ENCODE data around the gene SAMD3. TPM values are rescaled to one million over a fixed set of nuclear protein-coding genes. Genes with fewer than 3 reads are reported as not detected.

Gene SAMD3
- total and polyA plus RNA-seq, 4 donors: 0.08 to 4.3 (median 1.2) TPM

DNA sequence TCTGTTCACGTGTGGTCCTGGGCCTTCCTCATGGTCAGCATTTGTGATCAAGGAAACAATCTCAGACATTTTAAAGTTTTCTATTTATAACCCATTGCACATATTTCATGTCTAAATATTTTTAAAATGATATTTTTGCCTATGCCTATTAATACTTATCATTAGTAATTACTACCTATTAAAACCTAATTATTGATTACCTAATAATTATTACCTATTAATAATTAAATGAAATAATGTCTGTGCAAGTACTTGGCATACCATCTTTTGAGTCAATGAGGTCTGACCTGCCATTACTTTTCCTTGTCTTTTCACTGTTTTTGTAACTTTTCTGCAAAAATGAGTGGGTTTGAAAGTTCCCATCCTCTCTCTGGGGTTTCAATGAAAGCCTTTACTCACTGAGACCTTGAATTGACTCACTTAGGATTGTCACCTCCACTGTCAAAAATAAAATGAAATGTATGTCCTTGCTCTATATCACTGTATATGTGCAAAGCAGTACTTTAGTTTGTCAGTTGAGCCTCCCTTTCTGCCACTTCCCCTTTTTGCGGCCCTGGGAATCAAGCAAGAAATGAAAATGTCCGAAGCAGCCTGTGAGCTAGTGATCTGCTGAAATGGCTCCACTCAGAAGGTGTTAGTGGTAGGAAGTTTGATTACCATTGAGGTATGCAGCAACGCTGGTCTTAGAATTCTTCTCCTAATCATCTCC lies 116.6 kb downstream of the SAMD3 start:
- Histone ChIP-seq H3K4me1 (ENCODE audit: control insufficient read depth in 4 of 4, insufficient read depth in 4 of 4, low read length in 3 of 4) (no peaks in the 10 kb centered on the region), H3K36me3 (ENCODE audit: control insufficient read depth in 4 of 4, insufficient read depth in 3 of 4, low read depth in 1 of 4, low read length in 3 of 4) (peaks cover 0 to 9% (median 2%) of the 10 kb centered on the region in 4 donors), H3K9me3 (ENCODE audit: control insufficient read depth in 4 of 4, low read length in 3 of 4) (no peaks in the 10 kb centered on the region), H3K27me3 (ENCODE audit: control insufficient read depth in 4 of 4, insufficient read depth in 4 of 4, low read length in 3 of 4) (no peaks in the 10 kb centered on the region), H3K27ac (ENCODE audit: low read depth in 1 of 2, low read length in 2 of 2) (no peak overlapping the region), H3K9ac (ENCODE audit: low read depth in 1 of 2, low read length in 2 of 2) (no peak overlapping the region), H3K4me3 (ENCODE audit: low read depth in 1 of 3, low read length in 3 of 3) (no peak overlapping the region)
- TF ChIP-seq, protein P1, sequence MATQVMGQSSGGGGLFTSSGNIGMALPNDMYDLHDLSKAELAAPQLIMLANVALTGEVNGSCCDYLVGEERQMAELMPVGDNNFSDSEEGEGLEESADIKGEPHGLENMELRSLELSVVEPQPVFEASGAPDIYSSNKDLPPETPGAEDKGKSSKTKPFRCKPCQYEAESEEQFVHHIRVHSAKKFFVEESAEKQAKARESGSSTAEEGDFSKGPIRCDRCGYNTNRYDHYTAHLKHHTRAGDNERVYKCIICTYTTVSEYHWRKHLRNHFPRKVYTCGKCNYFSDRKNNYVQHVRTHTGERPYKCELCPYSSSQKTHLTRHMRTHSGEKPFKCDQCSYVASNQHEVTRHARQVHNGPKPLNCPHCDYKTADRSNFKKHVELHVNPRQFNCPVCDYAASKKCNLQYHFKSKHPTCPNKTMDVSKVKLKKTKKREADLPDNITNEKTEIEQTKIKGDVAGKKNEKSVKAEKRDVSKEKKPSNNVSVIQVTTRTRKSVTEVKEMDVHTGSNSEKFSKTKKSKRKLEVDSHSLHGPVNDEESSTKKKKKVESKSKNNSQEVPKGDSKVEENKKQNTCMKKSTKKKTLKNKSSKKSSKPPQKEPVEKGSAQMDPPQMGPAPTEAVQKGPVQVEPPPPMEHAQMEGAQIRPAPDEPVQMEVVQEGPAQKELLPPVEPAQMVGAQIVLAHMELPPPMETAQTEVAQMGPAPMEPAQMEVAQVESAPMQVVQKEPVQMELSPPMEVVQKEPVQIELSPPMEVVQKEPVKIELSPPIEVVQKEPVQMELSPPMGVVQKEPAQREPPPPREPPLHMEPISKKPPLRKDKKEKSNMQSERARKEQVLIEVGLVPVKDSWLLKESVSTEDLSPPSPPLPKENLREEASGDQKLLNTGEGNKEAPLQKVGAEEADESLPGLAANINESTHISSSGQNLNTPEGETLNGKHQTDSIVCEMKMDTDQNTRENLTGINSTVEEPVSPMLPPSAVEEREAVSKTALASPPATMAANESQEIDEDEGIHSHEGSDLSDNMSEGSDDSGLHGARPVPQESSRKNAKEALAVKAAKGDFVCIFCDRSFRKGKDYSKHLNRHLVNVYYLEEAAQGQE (IDR thresholded peaks at IDR 0.05): no peak
- TF ChIP-seq, protein P2, sequence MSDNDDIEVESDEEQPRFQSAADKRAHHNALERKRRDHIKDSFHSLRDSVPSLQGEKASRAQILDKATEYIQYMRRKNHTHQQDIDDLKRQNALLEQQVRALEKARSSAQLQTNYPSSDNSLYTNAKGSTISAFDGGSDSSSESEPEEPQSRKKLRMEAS (IDR thresholded peaks at IDR 0.05): no peak
- TF ChIP-seq, protein P3, sequence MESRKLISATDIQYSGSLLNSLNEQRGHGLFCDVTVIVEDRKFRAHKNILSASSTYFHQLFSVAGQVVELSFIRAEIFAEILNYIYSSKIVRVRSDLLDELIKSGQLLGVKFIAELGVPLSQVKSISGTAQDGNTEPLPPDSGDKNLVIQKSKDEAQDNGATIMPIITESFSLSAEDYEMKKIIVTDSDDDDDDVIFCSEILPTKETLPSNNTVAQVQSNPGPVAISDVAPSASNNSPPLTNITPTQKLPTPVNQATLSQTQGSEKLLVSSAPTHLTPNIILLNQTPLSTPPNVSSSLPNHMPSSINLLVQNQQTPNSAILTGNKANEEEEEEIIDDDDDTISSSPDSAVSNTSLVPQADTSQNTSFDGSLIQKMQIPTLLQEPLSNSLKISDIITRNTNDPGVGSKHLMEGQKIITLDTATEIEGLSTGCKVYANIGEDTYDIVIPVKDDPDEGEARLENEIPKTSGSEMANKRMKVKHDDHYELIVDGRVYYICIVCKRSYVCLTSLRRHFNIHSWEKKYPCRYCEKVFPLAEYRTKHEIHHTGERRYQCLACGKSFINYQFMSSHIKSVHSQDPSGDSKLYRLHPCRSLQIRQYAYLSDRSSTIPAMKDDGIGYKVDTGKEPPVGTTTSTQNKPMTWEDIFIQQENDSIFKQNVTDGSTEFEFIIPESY (IDR thresholded peaks at IDR 0.05): no peak
- TF ChIP-seq TAF1 (conservative IDR thresholded peaks at IDR 0.05): no peak
- TF ChIP-seq SP1 (IDR thresholded peaks at IDR 0.05): no peak
- 89% methylated on average over 4 of the region's 4 CpGs for WGBS
- DNase-seq (ENCODE audit: low spot score): no peak

DNA sequence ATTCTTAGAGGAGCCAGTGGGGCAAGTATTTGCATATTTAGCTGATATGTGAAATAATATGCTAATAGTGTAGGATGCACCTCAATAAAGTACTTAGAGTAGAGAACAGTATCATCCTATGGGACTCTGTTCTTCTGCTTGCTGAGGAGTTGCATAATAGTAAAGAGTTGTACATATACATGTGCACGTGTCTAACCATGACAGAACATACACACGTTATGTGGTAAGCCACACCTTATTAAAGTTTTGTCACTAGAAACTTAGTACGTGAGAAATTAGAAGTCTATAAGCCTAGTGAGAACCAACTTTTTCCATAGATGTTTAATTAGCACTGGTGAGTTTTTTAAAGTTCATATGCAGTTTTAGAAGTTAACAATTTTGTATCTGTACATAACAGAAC lies 123.6 kb downstream of the SAMD3 start:
- H3K9me3 ChIP-seq (ENCODE audit: control insufficient read depth in 4 of 4, low read length in 3 of 4): no peaks in the 10 kb centered on the region
- TF ChIP-seq, protein P2 (IDR thresholded peaks at IDR 0.05): no peak
- TF ChIP-seq, protein P1 (IDR thresholded peaks at IDR 0.05): no peak
- TF ChIP-seq NR2F2 (IDR thresholded peaks at IDR 0.05) (no peak), TAF1 (conservative IDR thresholded peaks at IDR 0.05) (no peak), GABPA (IDR thresholded peaks at IDR 0.05 in 1 of 2, conservative IDR thresholded peaks at IDR 0.05 in 1 of 2) (no peak), JUND (IDR thresholded peaks at IDR 0.05) (no peak), RAD21 (IDR thresholded peaks at IDR 0.05) (no peak)
- TF ChIP-seq, protein P3 (IDR thresholded peaks at IDR 0.05): no peak
- DNase-seq (ENCODE audit: low spot score): no peak
- 97% methylated on average over 3 of the region's 3 CpGs for WGBS
- no peaks in the 10 kb centered on the region for H3K4me1 ChIP-seq (ENCODE audit: control insufficient read depth in 4 of 4, insufficient read depth in 4 of 4, low read length in 3 of 4)
- no peak overlapping the region for H3K4me3 ChIP-seq (ENCODE audit: low read depth in 1 of 3, low read length in 3 of 3)
- no peak overlapping the region for H3K27ac ChIP-seq (ENCODE audit: low read depth in 1 of 2, low read length in 2 of 2)
- no peaks in the 10 kb centered on the region for H3K27me3 ChIP-seq (ENCODE audit: control insufficient read depth in 4 of 4, insufficient read depth in 4 of 4, low read length in 3 of 4)
- H3K9ac ChIP-seq (ENCODE audit: low read depth in 1 of 2, low read length in 2 of 2): no peak overlapping the region
- peaks cover 0 to 11% (median 4%) of the 10 kb centered on the region in 4 donors for H3K36me3 ChIP-seq (ENCODE audit: control insufficient read depth in 4 of 4, insufficient read depth in 3 of 4, low read depth in 1 of 4, low read length in 3 of 4)
